CD8-positive, alpha-beta memory T cell (primary cell): ENCODE measurements around the gene CENPX. TPM values are rescaled to one million over a fixed set of nuclear protein-coding genes. Genes with fewer than 3 reads are reported as not detected.

Experiments
- CTCF ChIA-PET: fragments of 350-600 bp; sonication (Branson Sonifier 250); formaldehyde crosslinking; loops from one replicate; lab custom pipeline; 2021; ENCODE audit warnings: antibody characterized with exemption; lab: Charles Lee
- POLR2A ChIA-PET: fragments of 350-600 bp; sonication (Branson Sonifier 250); formaldehyde crosslinking; loops from one replicate; lab custom pipeline; 2021; ENCODE audit warnings: antibody characterized with exemption; lab: Charles Lee
- DNase-seq, 5 donors: peaks; one replicate each; pipeline versions ENCODE4 v3.0.0 to v3.0.0-alpha.2; 2020 to 2022; ENCODE audit warnings: mixed read lengths in 1 of 5
- H3K27ac ChIP-seq: one replicate; pipeline ENCODE4 v1.7.0; 2013; ENCODE audit warnings: low read depth, mild to moderate bottlenecking, low read length, moderate library complexity
- H3K27me3 ChIP-seq: 2 replicates; pipeline ENCODE4 v1.7.0; 2013; ENCODE audit warnings: low read length, mild to moderate bottlenecking; ENCODE audit not compliant: insufficient read depth, poor library complexity, severe bottlenecking
- H3K36me3 ChIP-seq: 2 replicates; pipeline ENCODE4 v1.7.0; 2013; ENCODE audit warnings: mild to moderate bottlenecking, low read length, moderate library complexity; ENCODE audit not compliant: insufficient read depth
- H3K4me1 ChIP-seq: 2 replicates; pipeline ENCODE4 v1.7.0; 2013; ENCODE audit warnings: mild to moderate bottlenecking, low read length, moderate library complexity; ENCODE audit not compliant: insufficient read depth
- H3K4me3 ChIP-seq: 2 replicates; pipeline ENCODE4 v1.7.0; 2013; ENCODE audit warnings: mild to moderate bottlenecking, low read length
- H3K9me3 ChIP-seq: 2 replicates; pipeline ENCODE4 v1.7.0; 2013; ENCODE audit warnings: mild to moderate bottlenecking, low read length
- H3K27ac Mint-ChIP-seq, 8 donors: one replicate each; pipeline ENCODE4 v1.8.0; 2020 to 2021; ENCODE audit warnings: mixed read lengths in 8 of 8, mild to moderate bottlenecking in 6 of 8, inconsistent platforms in 3 of 8, moderate library complexity in 3 of 8
- H3K27me3 Mint-ChIP-seq, 2 donors: one replicate each; pipeline ENCODE4 v1.8.0; 2020 to 2021; ENCODE audit warnings: mixed read lengths in 2 of 2, mild to moderate bottlenecking in 1 of 2, moderate library complexity in 1 of 2
- H3K36me3 Mint-ChIP-seq, 3 donors: one replicate each; pipeline ENCODE4 v1.8.0; 2020 to 2021; ENCODE audit warnings: mixed read lengths in 3 of 3, inconsistent platforms in 1 of 3, mild to moderate bottlenecking in 1 of 3
- H3K4me1 Mint-ChIP-seq, 3 donors: one replicate each; pipeline ENCODE4 v1.8.0; 2020 to 2021; ENCODE audit warnings: mixed read lengths in 3 of 3, inconsistent platforms in 1 of 3, mild to moderate bottlenecking in 1 of 3
- H3K4me3 Mint-ChIP-seq, 7 donors: one replicate each; pipeline ENCODE4 v1.8.0; 2020 to 2021; ENCODE audit warnings: mixed read lengths in 7 of 7, mild to moderate bottlenecking in 6 of 7, moderate library complexity in 4 of 7, inconsistent platforms in 2 of 7
- H3K9me3 Mint-ChIP-seq, 5 donors: one replicate each; pipeline ENCODE4 v1.8.0; 2020 to 2022; ENCODE audit warnings: mixed read lengths in 5 of 5, mild to moderate bottlenecking in 3 of 5, moderate library complexity in 2 of 5, inconsistent platforms in 1 of 5
- polyA plus RNA-seq: library from polyadenylated mRNA; unstranded; fragments of 300-500 nt; fragmentation: Illumina TruSeq; gene quantifications from one replicate; pipeline ENCODE4 v1.2.3, GENCODE V29; 2021
- total RNA-seq, 2 experiments: library from RNA; stranded (reverse); gene quantifications; one replicate each; pipeline ENCODE4 v1.2.3, GENCODE V29; 2021

Gene CENPX
- total and polyA plus RNA-seq, 3 experiments from 2014 or later: 56.7 to 158 (median 143) TPM

- Histone ChIP-seq H3K27me3 (no peaks in the 10 kb centered on the region), H3K4me3 (peak overlapping the region; percentile 72), H3K36me3 (no peaks in the 10 kb centered on the region), H3K27ac (peak overlapping the region; percentile 72), H3K9me3 (no peaks in the 10 kb centered on the region), H3K4me1 (peaks cover 28% of the 10 kb centered on the region)
- Mint-ChIP-seq H3K4me1 (peaks cover 18 to 36% (median 29%) of the 10 kb centered on the region in 3 donors), H3K9me3 (peaks cover 0 to 4% (median 0%) of the 10 kb centered on the region in 5 donors), H3K4me3 (peak overlapping the region; percentile 80 to 96 (median 94)), H3K27me3 (no peaks in the 10 kb centered on the region), H3K36me3 (peaks cover 0 to 12% (median 8%) of the 10 kb centered on the region in 3 donors), H3K27ac (peak overlapping the region; percentile 82 to 99 (median 96))
- ChIA-PET POLR2A (interaction anchor here (1.3 to 1.4 kb wide), 2 partner anchors 9 to 59 kb away, joined by 3 to 9 read pairs; no protein-coding TSS in a partner anchor), CTCF (interaction anchor here (1.0 to 3.9 kb wide), 3 partner anchors 8 to 17 kb away, joined by 6 to 15 read pairs (median 6); partner anchors contain the start of gene NOTUM)
- peak in 1 of 5 donors; percentile 27 for DNase-seq
Measured at GRCh38 chr17:81976332-81977210, 46.1 kb downstream of the CENPX start.

GRCh38 chr17:81973432-81973831 lies 49.2 kb downstream of the CENPX start:
- Histone ChIP-seq H3K4me1 (peaks cover 12% of the 10 kb centered on the region), H3K4me3 (no peak overlapping the region), H3K27me3 (no peaks in the 10 kb centered on the region), H3K9me3 (no peaks in the 10 kb centered on the region), H3K27ac (no peak overlapping the region), H3K36me3 (no peaks in the 10 kb centered on the region)
- Mint-ChIP-seq H3K36me3 (peaks cover 0 to 3% (median 0%) of the 10 kb centered on the region in 3 donors), H3K4me3 (no peak overlapping the region), H3K27me3 (no peaks in the 10 kb centered on the region), H3K4me1 (peaks cover 4 to 18% (median 10%) of the 10 kb centered on the region in 3 donors), H3K9me3 (peaks cover 0 to 4% (median 0%) of the 10 kb centered on the region in 5 donors), H3K27ac (no peak overlapping the region)
- ChIA-PET POLR2A (no interaction called here), CTCF (interaction anchor here (3.9 kb wide), 1 partner anchor 14 kb away, joined by 15 read pairs; no protein-coding TSS in a partner anchor)
- DNase-seq: no peak

GRCh38 chr17:81968850-81969812 lies 53.5 kb downstream of the CENPX start:
- H3K27me3 Mint-ChIP-seq: peaks cover 0 to 7% of the 10 kb centered on the region in 2 donors
- ChIA-PET POLR2A (interaction anchor here (0.7 to 2.2 kb wide), 4 partner anchors 8 to 568 kb away, joined by 3 to 9 read pairs (median 6); partner anchors contain the start of genes ASPSCR1 and DCXR), CTCF (interaction anchor here (1.5 to 2.5 kb wide), 4 partner anchors 8 to 61 kb away, joined by 4 to 13 read pairs (median 6); no protein-coding TSS in a partner anchor)
- no peaks in the 10 kb centered on the region for H3K9me3 ChIP-seq
- no peak overlapping the region for H3K4me3 ChIP-seq
- H3K27ac ChIP-seq: no peak overlapping the region
- H3K4me1 ChIP-seq: peaks cover 23% of the 10 kb centered on the region
- peaks cover 0 to 3% (median 0%) of the 10 kb centered on the region in 5 donors for H3K9me3 Mint-ChIP-seq
- H3K4me3 Mint-ChIP-seq: peak overlapping the region in 2 of 7 donors; percentile 48 to 58
- peaks cover 4 to 24% (median 5%) of the 10 kb centered on the region in 3 donors for H3K4me1 Mint-ChIP-seq
- DNase-seq: no peak
- H3K36me3 Mint-ChIP-seq: no peaks in the 10 kb centered on the region
- H3K36me3 ChIP-seq: no peaks in the 10 kb centered on the region
- peak overlapping the region in 4 of 8 donors; percentile 24 to 62 (median 48) for H3K27ac Mint-ChIP-seq
- H3K27me3 ChIP-seq: no peaks in the 10 kb centered on the region

Other genes starting within 250 kb of the CENPX start
- not detected for gene GCGR, start 218.7 kb downstream of the CENPX start, total RNA-seq
- not detected for gene GCGR, start 218.7 kb downstream of the CENPX start, polyA plus RNA-seq
- 10 to 100 TPM; 56.1 to 57.0 TPM for gene MCRIP1, start 189.6 kb downstream of the CENPX start, total RNA-seq
- 76.1 TPM for gene MCRIP1, start 189.6 kb downstream of the CENPX start, polyA plus RNA-seq
- not detected for gene PPP1R27, start 187.8 kb downstream of the CENPX start, total RNA-seq
- not detected for gene PPP1R27, start 187.8 kb downstream of the CENPX start, polyA plus RNA-seq
- 100 to 1,000 TPM; 463 to 482 TPM for gene P4HB, start 162.3 kb downstream of the CENPX start, total RNA-seq
- 342 TPM for gene P4HB, start 162.3 kb downstream of the CENPX start, polyA plus RNA-seq
- 100 to 1,000 TPM; 662 to 677 TPM for gene ARHGDIA, start 151.5 kb downstream of the CENPX start, total RNA-seq
- 237 TPM for gene ARHGDIA, start 151.5 kb downstream of the CENPX start, polyA plus RNA-seq
- gene ALYREF, start 131.3 kb downstream of the CENPX start, total RNA-seq: 100 to 1,000 TPM; 326 to 337 TPM
- gene ALYREF, start 131.3 kb downstream of the CENPX start, polyA plus RNA-seq: 60.4 TPM
- gene ANAPC11, start 131.2 kb downstream of the CENPX start, total RNA-seq: 100 to 1,000 TPM; 146 to 149 TPM
- 287 TPM for gene ANAPC11, start 131.2 kb downstream of the CENPX start, polyA plus RNA-seq
- under 1 TPM; 0.57 to 0.62 TPM for gene NPB, start 120.6 kb downstream of the CENPX start, total RNA-seq
- not detected for gene NPB, start 120.6 kb downstream of the CENPX start, polyA plus RNA-seq
- 10 to 100 TPM; 30.3 to 31.6 TPM for gene PCYT2, start 111.5 kb downstream of the CENPX start, total RNA-seq
- gene PCYT2, start 111.5 kb downstream of the CENPX start, polyA plus RNA-seq: 35.7 TPM
- 10 to 100 TPM; 41.4 to 41.7 TPM for gene SIRT7, start 104.7 kb downstream of the CENPX start, total RNA-seq
- gene SIRT7, start 104.7 kb downstream of the CENPX start, polyA plus RNA-seq: 40.1 TPM
- gene MAFG, start 95.1 kb downstream of the CENPX start, total RNA-seq: 10 to 100 TPM; 28.4 to 34.7 TPM
- gene MAFG, start 95.1 kb downstream of the CENPX start, polyA plus RNA-seq: 2.5 TPM
- gene PYCR1, start 85.6 kb downstream of the CENPX start, total RNA-seq: 100 to 1,000 TPM; 128 to 138 TPM
- gene PYCR1, start 85.6 kb downstream of the CENPX start, polyA plus RNA-seq: 0.63 TPM
- not detected for gene MYADML2, start 75.6 kb downstream of the CENPX start, total RNA-seq
- gene MYADML2, start 75.6 kb downstream of the CENPX start, polyA plus RNA-seq: not detected
- under 1 TPM; 0.33 to 0.35 TPM for gene NOTUM, start 61.7 kb downstream of the CENPX start, total RNA-seq
- gene NOTUM, start 61.7 kb downstream of the CENPX start, polyA plus RNA-seq: not detected
- gene ASPSCR1, start 45.2 kb downstream of the CENPX start, total RNA-seq: 10 to 100 TPM; 32.0 to 35.9 TPM
- gene ASPSCR1, start 45.2 kb downstream of the CENPX start, polyA plus RNA-seq: 29.2 TPM
- 10 to 100 TPM; 26.8 to 27.6 TPM for gene LRRC45, start 427 bp upstream of the CENPX start, total RNA-seq
- 10.1 TPM for gene LRRC45, start 427 bp upstream of the CENPX start, polyA plus RNA-seq
- gene RAC3, start 8.8 kb upstream of the CENPX start, total RNA-seq: 1 to 10 TPM; 4.2 to 4.5 TPM
- gene RAC3, start 8.8 kb upstream of the CENPX start, polyA plus RNA-seq: not detected
- 100 to 1,000 TPM; 117 to 127 TPM for gene DCXR, start 14.8 kb upstream of the CENPX start, total RNA-seq
- 108 TPM for gene DCXR, start 14.8 kb upstream of the CENPX start, polyA plus RNA-seq
- gene RFNG, start 28.9 kb upstream of the CENPX start, total RNA-seq: 10 to 100 TPM; 18.1 to 19.4 TPM
- 7.3 TPM for gene RFNG, start 28.9 kb upstream of the CENPX start, polyA plus RNA-seq
- 100 to 1,000 TPM; 122 to 125 TPM for gene GPS1, start 29.0 kb upstream of the CENPX start, total RNA-seq
- 151 TPM for gene GPS1, start 29.0 kb upstream of the CENPX start, polyA plus RNA-seq
- 100 to 1,000 TPM; 206 to 210 TPM for gene DUS1L, start 42.9 kb upstream of the CENPX start, total RNA-seq
- gene DUS1L, start 42.9 kb upstream of the CENPX start, polyA plus RNA-seq: 142 TPM
- gene FASN, start 75.4 kb upstream of the CENPX start, total RNA-seq: 100 to 1,000 TPM; 251 to 259 TPM
- 2.7 TPM for gene FASN, start 75.4 kb upstream of the CENPX start, polyA plus RNA-seq
- 10 to 100 TPM; 69.8 to 77.6 TPM for gene CCDC57, start 190.0 kb upstream of the CENPX start, total RNA-seq
- 39.2 TPM for gene CCDC57, start 190.0 kb upstream of the CENPX start, polyA plus RNA-seq
- 10 to 100 TPM; 27.5 to 31.8 TPM for gene SLC16A3, start 206.2 kb upstream of the CENPX start, total RNA-seq
- 3.3 TPM for gene SLC16A3, start 206.2 kb upstream of the CENPX start, polyA plus RNA-seq